Activated naive CD8-positive, alpha-beta T cell treated with anti-CD3 and anti-CD28 coated beads, Interleukin-2, amount 50 U/mL, for 16 hours (primary cell): Measurements from ENCODE around the gene MARK3.
"Not testable (repeated sequence)": the region's sequence is repeated elsewhere in the genome, so short reads cannot be mapped to it uniquely, and the experiment has no call there.

ENCODE experiments used
- DNase-seq: peaks from one replicate; pipeline ENCODE4 v3.0.0-alpha.2; 2020; ENCODE audit warnings: low read depth, low spot score

The MARK3 gene

DNA sequence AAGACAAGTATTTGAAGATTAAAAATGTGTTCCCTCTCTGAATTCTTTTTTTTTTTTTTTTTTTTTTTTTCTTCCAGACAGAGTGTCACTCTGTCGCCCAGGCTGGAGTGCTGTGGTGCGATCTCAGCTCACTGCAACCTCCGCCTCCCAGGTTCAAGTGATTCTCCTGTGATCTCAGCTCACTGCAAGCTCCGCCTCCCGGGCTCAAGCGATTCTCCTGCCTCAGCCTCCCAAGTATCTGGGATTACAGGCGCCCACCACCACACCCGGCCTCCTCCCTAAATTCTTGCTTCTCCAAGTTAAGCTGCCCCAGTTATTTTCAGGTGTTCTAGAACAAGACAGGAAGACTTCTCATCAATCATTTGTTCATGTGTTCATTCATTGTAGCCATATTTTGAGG is 127.0 kb downstream of the MARK3 start:
- not testable (repeated sequence) for DNase-seq

DNA sequence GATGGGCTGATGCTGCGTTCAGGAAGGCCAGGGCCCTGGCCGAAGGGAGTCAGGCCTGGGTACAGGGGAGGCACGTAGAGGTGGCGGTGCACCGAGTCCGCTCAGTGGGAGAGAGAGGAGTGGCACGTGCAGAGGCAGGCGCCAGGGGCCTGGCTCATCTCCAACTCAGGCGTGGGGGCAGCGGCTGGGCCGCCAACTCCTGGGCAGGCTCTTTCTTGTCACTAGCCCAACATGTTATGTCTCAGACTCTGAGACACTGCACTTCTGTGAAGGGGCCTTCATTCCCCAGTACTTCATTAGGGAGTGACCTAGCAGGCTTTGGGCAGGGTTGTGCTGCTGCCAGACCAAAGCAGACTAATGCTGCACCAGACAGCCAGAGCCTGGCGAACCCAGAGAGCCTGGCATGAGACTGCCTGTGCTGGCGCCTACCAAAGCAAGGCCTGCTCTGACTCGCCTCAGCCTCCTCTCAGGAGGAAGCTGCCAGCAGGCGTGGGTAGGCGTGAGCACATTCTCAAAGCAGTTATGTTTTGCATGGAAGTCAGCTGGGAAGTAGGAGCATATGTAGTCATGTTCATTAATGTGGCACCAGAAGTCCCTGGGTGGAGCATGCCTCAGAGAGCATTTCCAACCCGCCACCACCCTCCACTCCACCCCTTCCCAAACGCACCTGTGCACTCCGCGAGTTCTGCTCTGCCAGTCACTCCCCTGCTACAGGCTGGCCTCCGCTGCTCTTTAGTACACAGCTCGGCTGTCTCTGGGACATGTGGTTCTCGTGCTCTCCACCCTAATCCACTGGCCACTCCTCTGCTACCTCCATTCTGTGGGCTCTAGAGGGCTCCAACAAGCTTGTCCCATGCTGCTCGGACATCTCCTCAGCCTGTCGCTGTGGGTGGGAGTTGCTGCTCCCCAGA is 127.7 kb downstream of the MARK3 start:
- DNase-seq: no peak

DNA sequence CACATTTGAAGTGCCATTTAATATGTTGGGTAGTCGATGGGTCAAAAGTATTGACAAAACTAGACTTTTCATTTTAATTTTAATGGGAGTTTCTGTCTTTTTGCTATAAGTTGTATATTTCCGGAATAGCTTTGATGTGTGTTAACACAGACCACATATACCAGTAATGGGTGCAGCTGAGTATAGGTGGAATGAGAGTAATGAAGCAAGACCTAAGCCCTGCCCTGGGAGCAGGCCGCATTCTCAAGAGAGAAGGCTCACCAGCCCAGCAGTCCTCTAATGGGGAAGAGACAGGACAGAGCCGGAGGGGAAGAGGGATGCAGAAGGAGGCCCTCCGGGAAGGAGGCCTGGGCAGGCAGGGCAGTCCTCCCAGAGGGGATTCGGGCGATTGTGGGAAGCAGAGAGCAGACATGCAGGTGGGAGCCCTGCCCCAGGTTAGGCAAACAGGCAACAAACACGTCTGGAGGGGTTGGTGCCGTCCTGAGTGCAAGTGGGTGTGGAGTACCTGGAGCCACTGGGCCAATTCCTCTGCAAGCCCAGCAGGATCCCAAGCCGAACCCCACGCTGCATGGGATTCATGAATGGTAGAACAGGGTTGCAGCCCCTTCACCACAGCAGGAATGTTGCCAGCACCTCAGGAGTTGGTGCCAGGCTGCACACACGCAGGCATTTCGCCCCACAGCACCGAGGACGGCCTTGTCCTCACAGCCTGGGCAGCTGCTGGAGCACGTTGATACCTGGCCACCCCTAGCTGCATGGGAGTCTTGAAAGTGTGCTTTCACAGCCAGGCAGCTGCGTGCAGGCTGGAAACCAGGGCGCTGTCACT is 129.6 kb downstream of the MARK3 start:
- no peak for DNase-seq

DNA sequence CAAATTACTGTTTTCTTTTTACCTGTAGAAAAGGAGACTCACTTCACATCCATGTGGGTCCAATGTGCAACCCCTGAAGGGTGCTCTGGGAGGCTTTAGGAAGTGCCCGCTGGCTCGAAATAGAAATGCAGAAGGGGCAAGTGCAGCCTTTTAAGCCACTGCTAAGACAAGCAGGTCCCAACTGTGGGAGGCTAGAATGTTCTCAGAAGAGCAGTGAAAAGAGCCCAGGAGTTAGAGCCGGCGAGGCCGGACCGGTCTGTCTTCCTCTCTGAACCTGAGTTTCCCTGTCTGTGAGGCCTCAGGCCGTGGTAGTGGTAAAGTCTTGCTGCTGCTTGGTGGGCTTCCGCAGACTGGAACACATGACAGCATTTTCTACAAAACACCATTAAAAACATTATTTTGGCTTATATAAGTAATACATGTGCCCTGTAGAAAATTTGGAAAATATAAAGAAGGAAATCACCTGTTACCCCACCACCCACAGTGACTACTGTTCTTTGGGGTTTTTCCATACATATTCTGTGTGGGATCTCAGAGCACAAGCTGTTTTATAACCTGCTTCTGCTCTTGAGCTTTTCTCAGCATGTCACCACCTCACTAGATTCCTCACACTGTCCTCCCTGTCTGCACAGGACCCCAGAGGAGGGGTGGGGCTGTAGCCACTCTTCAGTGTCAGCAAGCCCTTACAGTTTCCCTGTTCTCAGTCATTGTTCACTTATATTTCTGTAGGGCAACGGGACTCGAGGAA is 131.4 kb downstream of the MARK3 start:
- DNase-seq: no peak

DNA sequence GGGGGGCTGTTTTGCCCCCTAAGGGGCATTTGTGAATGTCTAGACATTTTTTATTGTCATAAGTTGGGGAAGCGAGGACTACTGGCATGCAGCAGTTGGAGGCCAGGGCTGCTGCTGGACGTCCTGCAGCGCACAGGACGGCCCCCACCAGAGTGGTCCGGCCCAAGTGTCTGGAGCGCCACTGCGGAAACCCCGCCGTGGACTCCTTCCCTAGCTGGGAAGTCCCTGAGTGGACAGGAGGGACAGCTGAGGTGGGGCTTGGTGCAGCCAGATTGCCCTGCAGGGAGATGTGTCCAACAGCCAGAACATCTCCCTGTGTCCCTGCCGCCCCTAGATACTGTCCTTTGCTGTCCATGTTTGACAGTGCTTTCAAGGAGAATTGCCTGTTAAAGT is 132.0 kb downstream of the MARK3 start:
- DNase-seq: no peak

DNA sequence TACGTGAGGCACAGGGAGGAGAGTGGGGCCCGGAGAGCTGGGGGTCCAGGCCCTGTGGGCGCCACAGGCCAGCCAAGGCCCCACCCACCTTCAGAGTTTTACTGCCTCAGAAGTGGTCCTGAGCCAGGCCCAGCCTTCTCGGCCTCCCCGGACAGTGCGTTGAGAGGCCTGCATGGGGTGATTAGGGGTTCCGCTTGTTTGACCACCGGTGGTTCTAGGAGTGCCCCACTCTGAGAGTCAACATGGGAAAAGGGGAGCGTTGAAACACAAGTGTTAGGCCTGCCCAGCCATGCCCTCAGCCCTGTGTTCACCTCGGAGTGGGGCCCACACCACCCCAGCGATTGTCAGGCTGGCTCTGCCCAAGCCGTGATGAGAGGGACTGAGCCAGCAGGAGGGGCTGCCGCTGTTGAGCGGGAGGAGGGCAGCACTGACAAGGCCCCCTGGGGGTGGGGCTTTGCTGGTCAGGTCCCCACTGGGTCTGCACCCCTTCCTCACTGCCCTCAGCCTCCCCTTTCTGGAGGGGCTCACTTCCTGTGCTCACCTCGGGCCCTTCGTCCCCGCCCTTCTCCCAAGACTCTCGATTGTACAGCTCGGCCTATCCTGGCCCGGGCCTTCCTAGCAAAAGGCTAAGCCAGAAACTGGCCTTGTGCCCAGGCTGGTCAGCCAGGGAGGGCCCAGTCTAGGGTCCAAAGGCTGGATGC is 132.7 kb downstream of the MARK3 start:
- no peak for DNase-seq

DNA sequence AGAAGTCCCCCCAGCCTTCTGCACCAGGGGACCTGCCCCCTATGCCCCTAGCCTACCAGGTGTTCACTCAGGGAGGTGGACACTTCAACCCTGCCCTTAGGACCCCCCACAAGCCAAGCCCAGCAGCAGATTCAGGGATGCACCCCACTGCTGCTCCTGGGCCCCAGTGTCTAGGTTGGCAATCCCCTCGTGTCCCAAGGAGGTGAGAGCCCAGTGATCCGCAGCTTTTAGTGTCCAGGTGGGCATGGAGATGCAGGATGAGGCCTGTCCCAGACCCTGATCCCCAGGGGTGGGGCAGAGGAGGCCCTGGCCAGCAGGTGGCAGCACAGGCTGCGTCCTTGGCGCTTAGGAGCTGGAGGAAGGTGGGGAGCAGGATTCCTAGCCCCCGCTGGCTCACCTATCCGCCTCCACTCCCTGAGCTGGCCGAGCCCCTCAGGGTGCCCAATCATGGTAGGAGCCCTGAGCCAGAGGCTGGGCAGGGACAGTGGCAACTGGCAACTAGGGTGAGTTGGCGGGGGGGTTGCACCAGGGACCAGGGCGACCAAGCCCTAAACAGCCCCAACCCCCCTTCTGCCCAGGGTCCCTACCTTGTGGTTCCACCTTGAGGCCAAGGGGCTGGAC is 133.3 kb downstream of the MARK3 start:
- no peak for DNase-seq

DNA sequence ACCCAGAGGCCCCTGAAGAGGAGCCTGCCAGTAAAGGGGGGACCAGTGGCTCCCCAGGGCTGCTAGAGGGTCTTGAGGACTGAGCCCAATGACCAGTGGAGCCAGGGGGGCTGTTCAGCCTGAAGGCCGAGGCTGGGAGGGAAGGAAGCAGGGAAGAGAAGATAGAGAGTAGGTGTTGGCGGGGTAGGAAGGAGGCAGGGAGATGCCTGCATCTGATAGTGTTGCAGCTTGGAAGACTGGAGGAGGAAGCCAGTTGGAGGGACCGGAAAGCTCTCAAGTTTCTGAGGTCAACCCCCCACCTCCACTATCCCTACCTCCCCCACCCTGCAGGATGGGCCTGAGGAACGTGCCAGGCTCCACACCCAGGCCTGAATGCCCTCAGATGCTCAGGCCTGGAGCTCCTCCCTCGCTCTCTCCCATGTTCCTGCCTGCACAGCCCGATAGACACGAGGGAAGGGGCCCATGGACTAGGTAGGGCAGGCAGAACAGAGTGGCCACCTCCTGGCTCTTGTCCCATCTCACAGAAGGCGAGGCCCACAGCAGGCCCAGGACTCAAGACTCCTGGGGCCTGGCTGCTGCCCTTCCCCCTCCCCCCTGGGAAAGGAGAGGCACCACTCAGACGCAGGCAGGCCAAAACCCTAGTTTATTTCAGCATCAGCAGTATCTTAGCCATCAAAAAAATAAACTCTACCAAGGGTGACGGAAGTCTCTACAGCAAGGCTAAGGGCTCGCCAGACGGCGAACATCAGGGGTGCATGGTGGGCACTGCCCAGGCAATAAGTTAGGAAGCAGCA is 134.0 kb downstream of the MARK3 start:
- no peak for DNase-seq

DNA sequence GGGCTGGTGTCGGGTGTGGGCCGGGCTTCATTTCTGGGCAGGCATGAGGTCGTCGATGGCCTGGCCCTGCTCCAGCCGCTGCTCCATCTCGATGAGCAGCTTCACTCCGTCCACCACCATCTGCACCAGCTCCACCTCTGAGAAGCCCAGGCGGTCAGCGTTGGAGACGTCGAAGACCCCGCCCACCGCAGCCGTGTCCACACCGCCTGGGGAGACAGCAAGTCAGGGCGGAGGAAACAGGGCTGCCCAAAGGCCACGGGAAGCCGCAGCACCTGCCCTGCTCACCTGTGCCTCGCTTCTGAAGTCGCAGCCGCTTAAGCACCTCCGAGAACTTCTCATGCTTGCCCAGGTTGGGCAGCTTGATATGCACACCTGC is 134.6 kb downstream of the MARK3 start:
- DNase-seq: no peak

DNA sequence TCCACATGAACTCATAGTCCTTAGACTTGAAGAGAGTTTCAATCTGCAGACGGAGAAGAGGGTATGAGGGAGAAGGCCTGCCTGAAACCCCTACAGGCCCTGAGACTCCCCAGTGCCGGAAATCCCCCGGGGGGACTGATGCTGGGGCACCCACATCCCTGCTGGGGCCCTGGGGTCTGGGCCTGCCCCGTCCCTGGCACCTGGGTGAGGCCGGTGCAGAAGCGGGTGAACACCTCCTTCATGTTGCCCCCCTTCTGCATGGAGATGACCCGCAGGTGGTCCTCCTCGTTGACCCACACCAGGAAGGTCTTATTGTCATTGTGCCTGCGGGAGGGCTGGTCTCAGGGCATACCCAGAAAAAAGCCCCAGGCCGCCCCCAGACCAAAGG is 135.0 kb downstream of the MARK3 start:
- DNase-seq: no peak

DNA sequence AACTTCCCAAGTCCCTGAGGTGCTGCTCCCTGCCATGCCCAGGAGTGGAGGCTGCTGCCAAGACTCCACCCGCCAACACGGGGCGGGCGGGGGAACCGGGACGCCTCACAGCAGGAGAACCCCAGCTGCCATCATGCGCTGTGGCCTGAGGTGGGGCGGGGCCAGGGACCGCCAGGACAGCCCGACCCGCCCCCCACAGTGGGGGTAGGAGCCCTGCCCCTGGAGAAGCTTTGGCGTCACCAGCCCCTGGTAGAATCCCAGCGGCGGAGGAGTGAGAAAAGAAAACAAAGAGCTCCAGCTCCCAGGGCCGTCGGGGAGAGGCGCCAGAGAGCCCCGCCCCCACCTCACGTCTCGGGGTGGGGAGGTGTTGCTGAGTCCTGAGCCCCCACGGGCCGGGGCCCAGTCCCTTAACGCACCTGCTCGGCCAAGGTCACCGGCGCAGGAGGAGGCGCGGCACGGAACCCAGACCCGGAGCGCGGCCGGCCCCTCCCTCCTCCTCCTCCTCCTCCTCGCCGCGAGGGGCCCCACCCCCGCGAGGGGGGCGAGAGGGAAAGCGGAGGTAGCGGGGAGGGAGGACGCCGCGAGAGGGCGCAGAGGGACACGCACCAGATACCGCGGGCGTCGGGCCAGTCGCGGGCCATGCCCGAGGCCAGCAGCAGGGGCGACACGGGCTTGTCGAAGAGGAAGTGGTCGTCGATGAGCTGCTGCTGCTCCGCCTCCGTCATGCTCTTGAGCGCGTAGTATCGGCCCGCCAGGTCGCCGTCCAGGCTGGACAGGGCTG is 135.6 kb downstream of the MARK3 start:
- no peak for DNase-seq

DNA sequence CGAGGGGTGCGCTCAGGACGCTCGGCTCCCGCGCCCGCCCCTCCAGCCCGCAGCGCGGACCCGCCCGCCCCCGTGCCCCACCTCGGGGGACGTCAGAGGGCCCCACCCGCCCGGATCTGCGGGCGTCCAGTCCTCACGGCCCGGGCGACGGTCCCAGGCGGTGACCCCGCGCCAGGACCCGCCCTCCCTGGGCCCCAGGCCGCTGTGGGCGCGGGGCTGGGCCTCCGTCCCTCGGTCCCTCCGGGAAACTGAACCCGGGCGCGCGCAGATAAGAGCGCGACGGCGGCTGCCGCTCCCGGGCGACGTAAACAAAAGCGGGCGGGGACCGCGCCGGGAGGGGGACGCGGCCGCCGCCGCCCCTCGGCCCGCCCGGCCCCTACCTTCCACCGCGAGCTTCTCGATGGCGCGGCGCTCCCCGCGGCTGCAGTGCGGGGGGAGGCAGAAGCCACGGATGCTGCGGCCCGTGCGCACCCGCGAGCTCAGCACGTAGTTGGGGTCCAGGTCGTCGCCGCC is 136.3 kb downstream of the MARK3 start:
- no peak for DNase-seq

DNA sequence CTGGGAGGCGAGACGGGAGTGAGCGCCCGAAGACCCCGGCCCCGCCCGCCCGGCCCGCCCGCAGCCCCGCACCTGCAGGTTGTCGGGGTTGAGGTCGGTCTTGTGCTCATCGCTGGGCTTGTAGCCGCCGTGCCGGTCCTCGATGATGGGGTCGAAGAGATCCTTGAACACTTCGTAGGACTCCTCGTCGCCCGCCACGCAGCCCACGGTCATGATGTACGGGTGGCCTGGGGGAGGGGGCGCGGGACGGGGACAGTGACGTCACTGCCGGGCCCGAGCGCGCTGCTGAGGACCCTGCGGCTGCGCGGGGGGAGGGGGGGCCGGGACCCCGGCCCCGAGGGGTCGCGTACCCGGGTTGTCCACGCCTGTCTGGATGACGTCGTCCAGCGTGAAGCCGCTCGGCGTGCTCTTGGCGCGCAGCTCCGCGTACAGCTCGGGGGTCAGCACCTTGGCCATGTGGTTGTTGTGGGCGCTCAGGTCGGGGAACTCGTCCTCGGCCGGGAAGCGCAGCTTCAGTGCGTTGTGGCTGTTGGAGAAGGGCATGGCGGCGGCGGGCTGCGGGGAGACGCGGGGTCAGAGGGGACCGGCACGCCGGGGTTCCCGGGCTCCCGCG is 136.8 kb downstream of the MARK3 start:
- DNase-seq: no peak

DNA sequence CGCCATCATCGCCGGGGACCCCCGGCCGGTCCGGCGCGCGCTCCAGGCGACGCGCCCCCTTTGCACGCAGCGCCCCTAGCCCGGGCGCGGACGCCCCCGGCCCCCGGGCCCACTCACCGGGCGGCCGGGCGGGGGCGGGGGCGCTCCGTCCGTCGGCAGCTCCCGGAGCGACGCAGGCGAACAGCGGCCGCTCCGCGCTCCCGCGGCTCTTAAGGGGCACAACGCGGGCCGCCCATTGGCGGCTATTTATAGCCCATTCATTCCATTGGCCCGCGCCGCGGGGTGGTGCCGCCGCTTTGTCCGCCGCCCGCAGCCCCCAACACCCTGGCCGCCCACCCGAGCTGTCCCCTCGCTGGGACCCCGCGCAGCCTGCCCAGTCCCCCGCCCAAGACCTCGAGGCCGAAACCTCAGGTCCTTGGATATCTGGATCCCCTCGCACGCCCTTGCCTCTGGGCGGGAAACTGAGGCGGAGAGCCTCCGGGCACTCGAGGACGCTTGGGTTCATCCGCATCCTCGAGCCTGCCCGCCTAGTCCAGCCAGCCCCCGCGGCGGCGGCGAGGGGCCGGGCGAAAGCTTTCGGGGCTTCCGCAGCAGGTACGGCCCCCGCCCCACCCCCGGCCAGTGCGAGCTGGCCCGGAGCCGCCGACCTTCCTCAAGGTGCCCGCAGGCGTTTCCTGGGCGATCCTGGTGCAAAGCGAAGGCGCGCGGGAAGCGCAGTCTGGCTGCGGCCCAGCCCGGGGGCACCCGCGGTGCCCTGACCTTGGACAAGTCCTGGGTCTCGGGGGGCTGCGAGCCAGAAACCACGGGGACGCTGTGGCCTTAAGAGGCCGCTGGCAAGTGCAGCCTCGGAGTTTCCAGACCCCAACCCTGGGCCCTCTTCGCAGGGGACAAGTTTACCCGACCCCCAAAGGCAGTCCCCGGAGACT is 137.7 kb downstream of the MARK3 start, which contains the start of gene CKB:
Gene CKB (minus strand): TSS at position 182 of the 926 bp plus-strand sequence. CDS start 337 bp downstream, outside the sequence.
- DNase-seq: no peak

DNA sequence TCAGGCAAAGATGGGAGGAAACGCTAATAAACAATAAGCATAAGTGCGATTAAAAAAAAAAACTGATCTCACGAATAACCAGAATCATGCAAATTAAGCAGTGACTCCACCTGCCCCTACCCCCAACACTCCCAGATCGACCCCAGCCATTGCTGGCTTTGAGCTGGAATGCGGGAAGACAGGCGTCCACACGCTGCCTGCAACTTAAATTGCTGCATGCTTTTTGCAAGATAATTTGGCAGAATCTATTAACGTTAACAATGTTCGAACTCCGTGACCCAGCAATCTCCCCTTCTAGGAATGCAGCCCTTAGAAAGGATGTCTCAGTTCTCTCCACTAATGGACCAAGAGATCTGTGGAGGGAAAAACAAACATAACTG is 138.3 kb downstream of the MARK3 start:
- DNase-seq: no peak

DNA sequence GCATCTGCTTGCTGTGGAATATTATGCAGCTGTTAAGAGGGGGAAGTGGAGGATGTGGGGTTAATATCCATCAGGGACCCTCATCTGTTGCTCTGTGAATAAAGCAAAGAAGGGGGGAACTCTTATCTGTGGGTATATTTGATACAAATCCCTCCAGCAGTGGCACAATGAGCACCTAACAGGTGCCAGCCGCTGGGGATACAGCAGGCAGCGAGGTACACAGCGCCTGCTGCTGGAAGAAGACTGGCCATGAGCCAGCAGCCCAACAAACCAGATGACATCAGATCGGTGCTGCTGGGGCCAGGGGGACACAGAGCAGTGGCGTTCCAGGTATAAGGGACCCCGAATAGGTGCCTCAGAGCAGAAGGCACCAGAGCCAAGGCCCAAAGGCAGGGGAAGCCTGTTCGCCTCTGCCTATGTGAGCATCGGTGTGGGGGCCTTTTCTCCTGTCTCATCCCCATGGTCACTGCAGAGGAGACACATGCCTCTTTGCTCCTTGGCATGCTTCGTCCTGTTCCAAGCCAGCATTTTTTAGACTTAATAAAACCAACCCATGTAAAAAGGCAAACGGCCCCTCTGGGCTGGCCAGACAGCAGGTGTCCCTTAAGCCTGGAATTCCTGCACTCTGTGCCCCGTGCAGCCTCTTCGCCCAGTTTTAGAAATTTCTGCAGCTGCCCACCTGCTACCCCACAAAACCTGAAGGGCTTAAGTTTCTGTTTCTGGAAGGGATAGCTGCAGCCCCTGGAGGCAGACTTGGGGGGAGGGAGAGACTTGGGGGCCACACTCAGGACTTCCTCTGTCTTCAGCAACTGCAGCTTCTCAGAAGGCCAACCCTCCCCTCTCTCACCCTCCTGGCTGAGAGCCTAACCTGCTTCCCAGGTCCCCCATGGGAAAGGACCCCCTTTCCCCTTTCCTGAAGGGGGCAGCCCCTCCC is 139.1 kb downstream of the MARK3 start:
- DNase-seq: no peak
